DOHH2 (cell line): ENCODE results near the gene SC5D.
A peak's percentile ranks its signal among the peaks of the same experiment; 100 is the strongest.

ENCODE experiments used
- H3F3A ChIP-seq: fragments of 200-600 bp; sonication (generic), shearing (Covaris generic); 2 replicates; pipeline ENCODE4 v1.6.0; 2016; ENCODE audit warnings: antibody characterized with exemption, mild to moderate bottlenecking; ENCODE audit not compliant: control insufficient read depth, insufficient read depth
- H3K27ac ChIP-seq: fragments of 200-600 bp; sonication (generic); 2 replicates; pipeline ENCODE4 v1.5.1; 2014; ENCODE audit warnings: low read depth, mild to moderate bottlenecking, low read length, moderate library complexity
- H3K27me3 ChIP-seq: fragments of 200-600 bp; sonication (generic); 2 replicates; pipeline ENCODE4 v1.6.1; 2014; ENCODE audit warnings: mild to moderate bottlenecking, low read length, mixed read lengths; ENCODE audit not compliant: control insufficient read depth
- H3K36me3 ChIP-seq: fragments of 200-600 bp; sonication (generic); 2 replicates; pipeline ENCODE4 v1.6.1; 2014; ENCODE audit warnings: mild to moderate bottlenecking, low read length, moderate library complexity, mixed read lengths; ENCODE audit not compliant: control insufficient read depth
- H3K4me1 ChIP-seq: fragments of 200-600 bp; sonication (generic); 2 replicates; pipeline ENCODE4 v1.6.1; 2014; ENCODE audit warnings: mild to moderate bottlenecking, low read length, mixed read lengths; ENCODE audit not compliant: control insufficient read depth
- H3K4me2 ChIP-seq: fragments of 200-600 bp; sonication (generic); 2 replicates; pipeline ENCODE4 v1.6.0; 2014; ENCODE audit warnings: mild to moderate bottlenecking, low read length, moderate library complexity
- H3K4me3 ChIP-seq: fragments of 200-600 bp; sonication (generic); 2 replicates; pipeline ENCODE4 v1.5.1; 2014; ENCODE audit warnings: mild to moderate bottlenecking, low read length, mixed read lengths
- H3K79me2 ChIP-seq: fragments of 200-600 bp; sonication (generic); 2 replicates; pipeline ENCODE4 v1.6.1; 2014; ENCODE audit warnings: mild to moderate bottlenecking, low read length, mixed read lengths; ENCODE audit not compliant: control insufficient read depth
- H3K9me2 ChIP-seq: fragments of 200-600 bp; sonication (generic); replicated peaks from 2 replicates; pipeline ENCODE4 v1.6.1; 2014; ENCODE audit warnings: mild to moderate bottlenecking, low read length, mixed read lengths; ENCODE audit not compliant: control insufficient read depth
- H3K9me3 ChIP-seq: fragments of 200-600 bp; sonication (generic); 2 replicates; pipeline ENCODE4 v1.6.1; 2014; ENCODE audit warnings: antibody characterized with exemption, low read length, mixed read lengths; ENCODE audit not compliant: control insufficient read depth, insufficient read depth
- H4K20me1 ChIP-seq: fragments of 200-600 bp; sonication (generic); 2 replicates; pipeline ENCODE4 v1.6.0; 2014; ENCODE audit warnings: low read depth, mild to moderate bottlenecking, antibody characterized with exemption, low read length, moderate library complexity; ENCODE audit not compliant: control insufficient read depth, insufficient read depth
- CTCF ChIP-seq: fragments of 200-600 bp; sonication (generic); IDR thresholded peaks from one replicate; pipeline ENCODE4 v1.5.1; 2014; ENCODE audit warnings: antibody characterized with exemption, mild to moderate bottlenecking, low read depth, low read length; ENCODE audit not compliant: poor library complexity, severe bottlenecking
- EZH2phosphoT487 ChIP-seq: fragments of 200-600 bp; sonication (generic); IDR thresholded peaks from 2 replicates; pipeline ENCODE4 v1.6.1; 2017; ENCODE audit warnings: borderline replicate concordance, mild to moderate bottlenecking, antibody characterized with exemption, low read length, moderate library complexity, mixed read lengths

Gene SC5D

GRCh38 chr11:121318848-121319834 lies 26.6 kb downstream of the SC5D start:
- H3K4me3 ChIP-seq, result peak overlapping the region; percentile 8; the same call in 1 of the 2 replicates
- H3K79me2 ChIP-seq, result no peaks in the 10 kb centered on the region
- TF ChIP-seq CTCF (peak; percentile 85), EZH2phosphoT487 (no peak)
- no peaks in the 10 kb centered on the region; the same call in 1 of the 2 replicates for H3F3A ChIP-seq
- peak overlapping the region; percentile 44 for H3K4me2 ChIP-seq
- no peaks in the 10 kb centered on the region for H3K9me2 ChIP-seq
- H3K27me3 ChIP-seq, result no peaks in the 10 kb centered on the region
- H3K27ac ChIP-seq, result peak overlapping the region; percentile 5; the same call in 1 of the 2 replicates
- H4K20me1 ChIP-seq, result no peaks in the 10 kb centered on the region
- H3K36me3 ChIP-seq, result no peaks in the 10 kb centered on the region
- H3K9me3 ChIP-seq, result no peaks in the 10 kb centered on the region
- peaks cover 60% of the 10 kb centered on the region for H3K4me1 ChIP-seq

GRCh38 chr11:121321614-121322243 lies 29.2 kb downstream of the SC5D start:
- Histone ChIP-seq H3K36me3 (no peaks in the 10 kb centered on the region), H3K79me2 (no peaks in the 10 kb centered on the region), H3K4me1 (peaks cover 86% of the 10 kb centered on the region), H3K4me2 (peak overlapping the region; percentile 37), H3K9me3 (no peaks in the 10 kb centered on the region), H3F3A (peaks cover 13% of the 10 kb centered on the region), H3K27me3 (no peaks in the 10 kb centered on the region), H3K27ac (no peak overlapping the region), H3K9me2 (no peaks in the 10 kb centered on the region), H4K20me1 (no peaks in the 10 kb centered on the region), H3K4me3 (no peak overlapping the region)
- TF ChIP-seq CTCF, result peak; percentile 85
- TF ChIP-seq EZH2phosphoT487, result no peak

- Histone ChIP-seq H4K20me1 (no peaks in the 10 kb centered on the region), H3K4me2 (peak overlapping the region; percentile 19), H3K4me3 (no peak overlapping the region), H3K9me2 (no peaks in the 10 kb centered on the region), H3K4me1 (peaks cover 94% of the 10 kb centered on the region), H3K79me2 (no peaks in the 10 kb centered on the region), H3K36me3 (no peaks in the 10 kb centered on the region), H3F3A (peaks cover 23% of the 10 kb centered on the region), H3K27me3 (no peaks in the 10 kb centered on the region), H3K27ac (0 out of 2 replicates have a peak overlapping the region, but pooled peaks have one; percentile 23), H3K9me3 (no peaks in the 10 kb centered on the region)
- TF ChIP-seq CTCF (peak; percentile 20), EZH2phosphoT487 (no peak)
Observed at GRCh38 chr11:121323046-121323607, 30.6 kb downstream of the SC5D start.
